ENCODE results near the gene TSSC4.

TSSC4 gene

GRCh38 chr11:2425506-2425905, 25.0 kb downstream of the TSSC4 start:
- no peak overlapping the region for H3K4me3 ChIP-seq (ENCODE audit: low read length)
- TF ChIP-seq, protein P1, sequence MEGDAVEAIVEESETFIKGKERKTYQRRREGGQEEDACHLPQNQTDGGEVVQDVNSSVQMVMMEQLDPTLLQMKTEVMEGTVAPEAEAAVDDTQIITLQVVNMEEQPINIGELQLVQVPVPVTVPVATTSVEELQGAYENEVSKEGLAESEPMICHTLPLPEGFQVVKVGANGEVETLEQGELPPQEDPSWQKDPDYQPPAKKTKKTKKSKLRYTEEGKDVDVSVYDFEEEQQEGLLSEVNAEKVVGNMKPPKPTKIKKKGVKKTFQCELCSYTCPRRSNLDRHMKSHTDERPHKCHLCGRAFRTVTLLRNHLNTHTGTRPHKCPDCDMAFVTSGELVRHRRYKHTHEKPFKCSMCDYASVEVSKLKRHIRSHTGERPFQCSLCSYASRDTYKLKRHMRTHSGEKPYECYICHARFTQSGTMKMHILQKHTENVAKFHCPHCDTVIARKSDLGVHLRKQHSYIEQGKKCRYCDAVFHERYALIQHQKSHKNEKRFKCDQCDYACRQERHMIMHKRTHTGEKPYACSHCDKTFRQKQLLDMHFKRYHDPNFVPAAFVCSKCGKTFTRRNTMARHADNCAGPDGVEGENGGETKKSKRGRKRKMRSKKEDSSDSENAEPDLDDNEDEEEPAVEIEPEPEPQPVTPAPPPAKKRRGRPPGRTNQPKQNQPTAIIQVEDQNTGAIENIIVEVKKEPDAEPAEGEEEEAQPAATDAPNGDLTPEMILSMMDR (conservative IDR thresholded peaks at IDR 0.05; ENCODE audit: low read depth, low read length), result no peak
- DNase-seq (ENCODE audit: low read depth), result no peak

DNA sequence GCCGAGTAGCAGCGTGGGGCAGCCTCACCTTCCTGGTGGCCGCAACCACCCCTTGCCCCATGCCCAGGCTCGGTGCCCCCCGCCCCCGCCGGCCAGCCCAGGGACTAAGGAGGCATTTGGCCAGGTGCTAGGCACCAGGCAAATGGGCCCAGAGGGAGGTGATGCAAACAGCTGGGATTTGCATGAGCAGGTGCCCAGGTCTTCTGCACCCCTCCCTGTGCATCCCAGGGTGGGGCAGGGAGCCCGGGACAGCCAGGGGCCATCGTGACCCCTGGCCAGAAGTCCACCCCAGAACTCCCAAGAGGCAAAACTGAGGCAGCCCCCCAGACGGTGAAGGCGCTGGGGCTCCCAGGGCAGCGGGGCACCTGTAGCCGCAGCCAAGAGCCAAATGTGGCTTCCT, 25.7 kb downstream of the TSSC4 start:
- no peak for DNase-seq (ENCODE audit: low read depth)
- no peak overlapping the region for H3K4me3 ChIP-seq (ENCODE audit: low read length)
- TF ChIP-seq, protein P1 (conservative IDR thresholded peaks at IDR 0.05; ENCODE audit: low read depth, low read length), result no peak

- DNase-seq (ENCODE audit: low read depth), result no peak
- TF ChIP-seq, protein P1 (conservative IDR thresholded peaks at IDR 0.05; ENCODE audit: low read depth, low read length), result no peak
- H3K4me3 ChIP-seq (ENCODE audit: low read length), result no peak overlapping the region
These were observed 26.4 kb downstream of the TSSC4 start for GRCh38 chr11:2426826-2427521.

GRCh38 chr11:2427721-2428321, 27.3 kb downstream of the TSSC4 start:
- no peak overlapping the region for H3K4me3 ChIP-seq (ENCODE audit: low read length)
- DNase-seq (ENCODE audit: low read depth), result no peak
- TF ChIP-seq, protein P1 (conservative IDR thresholded peaks at IDR 0.05; ENCODE audit: low read depth, low read length), result no peak

DNA sequence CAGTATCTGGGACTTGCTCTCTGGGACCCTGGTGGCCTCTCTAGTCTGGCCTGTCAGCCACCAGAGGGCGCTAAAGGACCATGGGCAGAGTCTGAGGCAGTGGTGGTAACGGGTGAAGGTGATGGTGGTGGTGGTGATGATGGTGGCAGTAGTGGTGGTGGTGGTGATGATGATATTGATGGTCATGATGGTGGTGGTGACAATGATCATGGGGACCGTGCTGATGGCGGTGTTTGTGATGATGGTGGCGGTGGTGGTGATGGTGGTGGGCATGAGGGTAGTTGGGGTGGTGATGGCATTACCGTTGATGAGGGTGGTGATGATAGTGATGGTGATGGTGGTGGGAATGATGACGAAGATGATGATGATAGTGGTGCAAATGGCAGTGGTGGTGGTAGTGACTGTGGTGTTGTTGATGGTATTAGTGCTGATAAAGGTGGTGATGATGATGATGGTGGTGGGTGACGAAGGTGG, 27.8 kb downstream of the TSSC4 start:
- no peak overlapping the region for H3K4me3 ChIP-seq (ENCODE audit: low read length)
- no peak for DNase-seq (ENCODE audit: low read depth)
- TF ChIP-seq, protein P1 (conservative IDR thresholded peaks at IDR 0.05; ENCODE audit: low read depth, low read length), result peak; percentile 91

GRCh38 chr11:2431395-2431794, 30.8 kb downstream of the TSSC4 start:
- TF ChIP-seq, protein P1 (conservative IDR thresholded peaks at IDR 0.05; ENCODE audit: low read depth, low read length), result no peak
- DNase-seq (ENCODE audit: low read depth), result no peak
- no peak overlapping the region for H3K4me3 ChIP-seq (ENCODE audit: low read length)

GRCh38 chr11:2432171-2432621, 31.6 kb downstream of the TSSC4 start:
- no peak for DNase-seq (ENCODE audit: low read depth)
- TF ChIP-seq, protein P1 (conservative IDR thresholded peaks at IDR 0.05; ENCODE audit: low read depth, low read length), result no peak
- no peak overlapping the region for H3K4me3 ChIP-seq (ENCODE audit: low read length)

Data from retinal pigment epithelial cell (primary cell).